ENCODE results near the gene ENPP6. TPM values are rescaled to one million over a fixed set of nuclear protein-coding genes. Genes with fewer than 3 reads are reported as not detected.

The ENPP6 gene
- total and polyA plus RNA-seq, 4 donors = 0.05 to 0.08 (median 0.05) TPM; not detected in 1

GRCh38 chr4:184108006-184108501 is 109.6 kb downstream of the ENPP6 start:
- WGBS = 94% methylated on average over 10 of the region's 10 CpGs
- no peak for DNase-seq (ENCODE audit: low spot score)

GRCh38 chr4:184104419-184105101 is 113.1 kb downstream of the ENPP6 start:
- no peaks in the 10 kb centered on the region for H3K36me3 ChIP-seq (ENCODE audit: control insufficient read depth in 4 of 4, insufficient read depth in 3 of 4, low read depth in 1 of 4, low read length in 3 of 4)
- H3K4me3 ChIP-seq (ENCODE audit: low read depth in 1 of 3, low read length in 3 of 3) = no peak overlapping the region
- DNase-seq (ENCODE audit: low spot score) = no peak
- peaks cover 5 to 16% (median 11%) of the 10 kb centered on the region in 4 donors for H3K4me1 ChIP-seq (ENCODE audit: control insufficient read depth in 4 of 4, insufficient read depth in 4 of 4, low read length in 3 of 4)
- H3K27ac ChIP-seq (ENCODE audit: low read depth in 1 of 2, low read length in 2 of 2) = peak overlapping the region; percentile 58 to 76
- H3K27me3 ChIP-seq (ENCODE audit: control insufficient read depth in 4 of 4, insufficient read depth in 4 of 4, low read length in 3 of 4) = no peaks in the 10 kb centered on the region
- H3K9me3 ChIP-seq (ENCODE audit: control insufficient read depth in 4 of 4, low read length in 3 of 4) = peaks cover 0 to 5% (median 0%) of the 10 kb centered on the region in 4 donors
- WGBS = 37% methylated on average over 5 of the region's 5 CpGs
- no peak overlapping the region for H3K9ac ChIP-seq (ENCODE audit: low read depth in 1 of 2, low read length in 2 of 2)
- no peak for TF ChIP-seq TAF1 (conservative IDR thresholded peaks at IDR 0.05)
- peak; percentile 94 to 98 for TF ChIP-seq HNF4A (conservative IDR thresholded peaks at IDR 0.05)
- TF ChIP-seq HNF4G (IDR thresholded peaks at IDR 0.05) = peak; percentile 86
- peak; percentile 98 to 99 for TF ChIP-seq RXRA (IDR thresholded peaks at IDR 0.05)
- peak; percentile 96 for TF ChIP-seq FOXA2 (IDR thresholded peaks at IDR 0.05)
- TF ChIP-seq, protein P1, sequence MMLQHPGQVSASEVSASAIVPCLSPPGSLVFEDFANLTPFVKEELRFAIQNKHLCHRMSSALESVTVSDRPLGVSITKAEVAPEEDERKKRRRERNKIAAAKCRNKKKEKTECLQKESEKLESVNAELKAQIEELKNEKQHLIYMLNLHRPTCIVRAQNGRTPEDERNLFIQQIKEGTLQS (IDR thresholded peaks at IDR 0.05) = peak; percentile 57
- no peak for TF ChIP-seq EGR1 (IDR thresholded peaks at IDR 0.05; ENCODE audit: low read depth in 2 of 2)
- TF ChIP-seq SP1 (IDR thresholded peaks at IDR 0.05) = peak; percentile 95
- peak; percentile 90 for TF ChIP-seq YY1 (IDR thresholded peaks at IDR 0.05)
- peak; percentile 82 for TF ChIP-seq FOXA1 (IDR thresholded peaks at IDR 0.05)
- TF ChIP-seq CTCF (IDR thresholded peaks at IDR 0.05; ENCODE audit: low read depth, low read length, missing input control) = no peak
- TF ChIP-seq MAX (IDR thresholded peaks at IDR 0.05) = peak; percentile 48
- no peak for TF ChIP-seq GABPA (IDR thresholded peaks at IDR 0.05 in 1 of 2, conservative IDR thresholded peaks at IDR 0.05 in 1 of 2)
- no peak for TF ChIP-seq REST (IDR thresholded peaks at IDR 0.05)
- TF ChIP-seq JUND (IDR thresholded peaks at IDR 0.05) = peak; percentile 77 to 89
- TF ChIP-seq RAD21 (IDR thresholded peaks at IDR 0.05) = peak; percentile 54 to 66
- TF ChIP-seq ZBTB33 (IDR thresholded peaks at IDR 0.05) = peak; percentile 75
- TF ChIP-seq NR2F2 (IDR thresholded peaks at IDR 0.05) = peak; percentile 89

More at GRCh38 chr4:184108006-184108501, 109.6 kb downstream of the ENPP6 start:
- H3K4me3 ChIP-seq (ENCODE audit: low read depth in 1 of 3, low read length in 3 of 3) = no peak overlapping the region
- H3K9ac ChIP-seq (ENCODE audit: low read depth in 1 of 2, low read length in 2 of 2) = no peak overlapping the region
- H3K9me3 ChIP-seq (ENCODE audit: control insufficient read depth in 4 of 4, low read length in 3 of 4) = peaks cover 0 to 5% (median 0%) of the 10 kb centered on the region in 4 donors
- no peaks in the 10 kb centered on the region for H3K27me3 ChIP-seq (ENCODE audit: control insufficient read depth in 4 of 4, insufficient read depth in 4 of 4, low read length in 3 of 4)
- TF ChIP-seq HNF4G (IDR thresholded peaks at IDR 0.05) = no peak
- no peak for TF ChIP-seq FOXA2 (IDR thresholded peaks at IDR 0.05)
- no peak overlapping the region for H3K27ac ChIP-seq (ENCODE audit: low read depth in 1 of 2, low read length in 2 of 2)
- H3K36me3 ChIP-seq (ENCODE audit: control insufficient read depth in 4 of 4, insufficient read depth in 3 of 4, low read depth in 1 of 4, low read length in 3 of 4) = no peaks in the 10 kb centered on the region
- H3K4me1 ChIP-seq (ENCODE audit: control insufficient read depth in 4 of 4, insufficient read depth in 4 of 4, low read length in 3 of 4) = peaks cover 5 to 26% (median 17%) of the 10 kb centered on the region in 4 donors
